Nephron progenitor cell (in vitro differentiated cells): ENCODE measurements around the gene LRCOL1.
A peak's percentile ranks its signal among the peaks of the same experiment; 100 is the strongest.

Experiments used
- DNase-seq: peaks from one replicate; pipeline ENCODE4 v3.0.0; 2021
- H3K27ac Mint-ChIP-seq: 2 replicates; pipeline ENCODE4 v1.8.0; 2021; ENCODE audit warnings: mild to moderate bottlenecking, moderate library complexity, mixed read lengths
- H3K27me3 Mint-ChIP-seq: 2 replicates; pipeline ENCODE4 v1.8.0; 2021; ENCODE audit warnings: mild to moderate bottlenecking, low read depth, mixed read lengths; ENCODE audit not compliant: poor library complexity
- H3K36me3 Mint-ChIP-seq: 2 replicates; pipeline ENCODE4 v1.8.0; 2021; ENCODE audit warnings: low read depth, mixed read lengths
- H3K4me1 Mint-ChIP-seq: 2 replicates; pipeline ENCODE4 v1.8.0; 2021; ENCODE audit warnings: mixed read lengths
- H3K4me3 Mint-ChIP-seq: 2 replicates; pipeline ENCODE4 v1.8.0; 2021; ENCODE audit warnings: mild to moderate bottlenecking, moderate library complexity, mixed read lengths
- H3K9me3 Mint-ChIP-seq: 2 replicates; pipeline ENCODE4 v1.8.0; 2021; ENCODE audit warnings: mild to moderate bottlenecking, moderate library complexity, mixed read lengths
- CTCF ChIP-seq: fragments of 200-600 bp; sonication (generic); IDR thresholded peaks from 2 replicates; pipeline ENCODE4 v1.5.0; 2021; ENCODE audit warnings: antibody characterized with exemption

Gene LRCOL1

GRCh38 chr12:132554845-132555630 lies 55.3 kb downstream of the LRCOL1 start:
- TF ChIP-seq CTCF = peak; percentile 46
- Mint-ChIP-seq H3K4me1 (peaks cover 14% of the 10 kb centered on the region), H3K27ac (no peak overlapping the region), H3K36me3 (no peaks in the 10 kb centered on the region), H3K4me3 (no peak overlapping the region), H3K27me3 (peaks cover 14% of the 10 kb centered on the region), H3K9me3 (no peaks in the 10 kb centered on the region)
- peak; percentile 48 for DNase-seq
